ENCODE measurements around the gene NFYB. TPM values are rescaled to one million over a fixed set of nuclear protein-coding genes. Genes with fewer than 3 reads are reported as not detected.

NFYB gene
- total RNA-seq, 1 donor from 2014 or later = 40.2 TPM

DNA sequence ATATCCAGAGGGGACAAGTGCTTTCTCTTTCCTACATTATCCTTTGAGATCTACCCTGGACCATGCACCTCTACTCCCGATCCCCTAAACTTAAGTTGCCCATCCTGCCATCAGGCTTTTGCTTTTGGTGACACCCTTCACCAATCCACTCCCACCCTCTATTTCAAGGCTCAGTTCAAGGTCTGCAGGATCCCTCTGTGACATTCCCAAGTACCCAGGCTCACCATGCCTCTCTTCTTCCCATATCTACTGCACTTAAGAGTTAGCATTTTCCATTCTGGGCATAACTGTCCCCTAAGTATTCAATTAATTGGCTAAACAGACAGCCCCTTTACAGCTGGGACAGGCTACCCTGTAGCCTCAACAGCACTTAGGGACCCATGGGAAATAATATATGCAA is 3.1 kb downstream of the NFYB start:
- Mint-ChIP-seq H3K4me3 (no peak overlapping the region), H3K9me3 (no peaks in the 10 kb centered on the region), H3K36me3 (peaks cover 3% of the 10 kb centered on the region), H3K4me1 (peaks cover 39% of the 10 kb centered on the region), H3K27ac (no peak overlapping the region), H3K27me3 (ENCODE audit: low read depth) (no peaks in the 10 kb centered on the region)
- DNase-seq (ENCODE audit: low spot score in 2 of 2, unreplicated experiment in 2 of 2) = no peak
- TF ChIP-seq, protein P1, sequence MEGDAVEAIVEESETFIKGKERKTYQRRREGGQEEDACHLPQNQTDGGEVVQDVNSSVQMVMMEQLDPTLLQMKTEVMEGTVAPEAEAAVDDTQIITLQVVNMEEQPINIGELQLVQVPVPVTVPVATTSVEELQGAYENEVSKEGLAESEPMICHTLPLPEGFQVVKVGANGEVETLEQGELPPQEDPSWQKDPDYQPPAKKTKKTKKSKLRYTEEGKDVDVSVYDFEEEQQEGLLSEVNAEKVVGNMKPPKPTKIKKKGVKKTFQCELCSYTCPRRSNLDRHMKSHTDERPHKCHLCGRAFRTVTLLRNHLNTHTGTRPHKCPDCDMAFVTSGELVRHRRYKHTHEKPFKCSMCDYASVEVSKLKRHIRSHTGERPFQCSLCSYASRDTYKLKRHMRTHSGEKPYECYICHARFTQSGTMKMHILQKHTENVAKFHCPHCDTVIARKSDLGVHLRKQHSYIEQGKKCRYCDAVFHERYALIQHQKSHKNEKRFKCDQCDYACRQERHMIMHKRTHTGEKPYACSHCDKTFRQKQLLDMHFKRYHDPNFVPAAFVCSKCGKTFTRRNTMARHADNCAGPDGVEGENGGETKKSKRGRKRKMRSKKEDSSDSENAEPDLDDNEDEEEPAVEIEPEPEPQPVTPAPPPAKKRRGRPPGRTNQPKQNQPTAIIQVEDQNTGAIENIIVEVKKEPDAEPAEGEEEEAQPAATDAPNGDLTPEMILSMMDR (IDR thresholded peaks at IDR 0.05; ENCODE audit: unreplicated experiment) = no peak

DNA sequence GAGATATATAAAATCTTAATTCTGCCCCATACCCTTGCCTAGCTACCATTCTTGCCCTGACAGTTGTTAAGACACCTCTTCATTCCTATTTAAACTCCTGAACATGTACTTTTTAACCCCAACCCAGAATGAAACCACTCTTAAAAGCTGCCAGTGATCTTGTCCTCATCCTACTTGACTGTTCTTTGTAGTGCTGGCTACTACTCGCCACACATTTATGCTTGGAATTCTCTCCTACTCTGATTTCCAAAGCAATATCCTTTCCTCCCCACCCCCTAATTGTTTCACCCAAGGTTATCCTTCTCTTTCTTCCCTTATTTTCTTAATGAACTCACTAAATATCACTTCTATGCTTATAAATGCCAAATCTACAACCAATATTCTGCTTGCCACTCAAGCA is 4.1 kb downstream of the NFYB start:
- TF ChIP-seq, protein P1 (IDR thresholded peaks at IDR 0.05; ENCODE audit: unreplicated experiment) = no peak
- H3K4me1 Mint-ChIP-seq = peaks cover 36% of the 10 kb centered on the region
- H3K27ac Mint-ChIP-seq = no peak overlapping the region
- no peak overlapping the region for H3K4me3 Mint-ChIP-seq
- H3K27me3 Mint-ChIP-seq (ENCODE audit: low read depth) = no peaks in the 10 kb centered on the region
- H3K9me3 Mint-ChIP-seq = no peaks in the 10 kb centered on the region
- no peak for DNase-seq (ENCODE audit: low spot score in 2 of 2, unreplicated experiment in 2 of 2)
- H3K36me3 Mint-ChIP-seq = peaks cover 6% of the 10 kb centered on the region

DNA sequence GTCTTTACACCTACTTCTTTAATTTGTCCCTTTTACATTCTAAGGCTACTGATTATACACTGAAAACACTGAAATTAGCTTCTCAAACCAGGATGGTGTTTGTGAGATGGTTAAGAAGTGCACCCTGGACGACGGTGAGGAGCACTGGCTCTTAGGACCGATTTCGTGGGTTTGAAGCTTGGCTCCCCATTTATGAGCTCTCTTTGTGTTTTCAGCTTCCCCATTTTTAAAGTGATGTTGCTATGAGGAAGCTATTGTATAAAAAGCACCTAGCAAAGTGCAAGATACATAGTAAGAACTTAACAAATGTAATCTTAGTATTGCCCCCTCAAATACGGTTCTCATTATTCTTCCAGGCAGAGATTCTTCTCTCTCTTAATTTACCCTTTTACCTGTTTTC is 4.7 kb downstream of the NFYB start:
- Mint-ChIP-seq H3K27me3 (ENCODE audit: low read depth) (no peaks in the 10 kb centered on the region), H3K36me3 (peaks cover 6% of the 10 kb centered on the region), H3K9me3 (no peaks in the 10 kb centered on the region), H3K27ac (no peak overlapping the region), H3K4me1 (peaks cover 32% of the 10 kb centered on the region), H3K4me3 (no peak overlapping the region)
- DNase-seq (ENCODE audit: low spot score in 2 of 2, unreplicated experiment in 2 of 2) = no peak
- TF ChIP-seq, protein P1 (IDR thresholded peaks at IDR 0.05; ENCODE audit: unreplicated experiment) = no peak

DNA sequence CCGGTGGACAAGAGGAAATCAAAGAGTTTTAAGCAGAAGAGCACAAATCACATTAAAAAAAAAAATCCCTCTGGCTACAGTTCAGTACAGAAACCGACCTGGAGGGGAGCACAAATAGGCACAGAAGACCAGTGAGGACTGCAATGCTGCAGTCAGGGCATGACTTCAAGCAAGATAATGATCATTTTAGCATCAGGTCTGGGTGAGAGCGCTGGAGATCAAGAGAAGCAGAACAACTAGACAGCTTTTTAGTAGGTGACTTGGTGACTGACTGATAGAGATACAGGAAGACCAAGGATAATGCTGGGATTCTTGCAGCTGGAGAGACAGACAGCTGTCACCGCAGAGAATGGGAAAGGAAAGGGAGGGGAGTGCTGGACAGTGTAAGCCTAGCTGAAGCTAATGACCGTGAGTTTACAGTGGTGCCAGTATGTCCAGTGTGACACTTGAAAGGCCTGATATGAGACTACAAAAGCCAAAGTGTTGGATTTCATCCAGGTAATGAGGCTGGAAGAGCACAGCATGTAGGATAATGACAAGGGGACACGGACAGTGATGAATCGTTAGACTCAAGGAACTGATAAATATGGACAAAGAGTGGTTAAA is 5.6 kb downstream of the NFYB start:
- no peak for DNase-seq (ENCODE audit: low spot score in 2 of 2, unreplicated experiment in 2 of 2)
- Mint-ChIP-seq H3K9me3 (no peaks in the 10 kb centered on the region), H3K27ac (no peak overlapping the region), H3K36me3 (peaks cover 7% of the 10 kb centered on the region), H3K4me1 (peaks cover 32% of the 10 kb centered on the region), H3K4me3 (no peak overlapping the region), H3K27me3 (ENCODE audit: low read depth) (no peaks in the 10 kb centered on the region)
- TF ChIP-seq, protein P1 (IDR thresholded peaks at IDR 0.05; ENCODE audit: unreplicated experiment) = no peak

DNA sequence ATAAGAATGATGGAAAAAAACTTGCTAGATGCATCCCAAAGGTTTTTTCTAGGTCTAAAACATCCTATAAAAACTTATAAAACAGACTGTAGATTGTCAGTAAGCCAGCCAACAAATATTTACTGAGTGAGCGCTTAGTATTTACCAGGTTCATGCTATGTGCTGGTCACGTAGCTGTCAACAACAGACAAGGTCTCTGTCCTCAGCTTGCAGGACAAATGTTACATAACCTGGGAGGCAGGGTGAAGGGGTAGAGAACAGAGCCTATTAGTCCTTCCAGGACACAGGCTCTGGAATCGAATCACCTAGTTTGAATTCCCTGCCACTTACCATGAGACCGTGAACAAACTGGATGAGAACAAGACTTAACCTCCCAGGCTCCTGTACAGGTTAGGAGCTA is 6.4 kb downstream of the NFYB start:
- TF ChIP-seq, protein P1 (IDR thresholded peaks at IDR 0.05; ENCODE audit: unreplicated experiment) = no peak
- Mint-ChIP-seq H3K36me3 (peaks cover 7% of the 10 kb centered on the region), H3K9me3 (no peaks in the 10 kb centered on the region), H3K4me1 (peaks cover 26% of the 10 kb centered on the region), H3K4me3 (no peak overlapping the region), H3K27ac (no peak overlapping the region), H3K27me3 (ENCODE audit: low read depth) (no peaks in the 10 kb centered on the region)
- no peak for DNase-seq (ENCODE audit: low spot score in 2 of 2, unreplicated experiment in 2 of 2)

DNA sequence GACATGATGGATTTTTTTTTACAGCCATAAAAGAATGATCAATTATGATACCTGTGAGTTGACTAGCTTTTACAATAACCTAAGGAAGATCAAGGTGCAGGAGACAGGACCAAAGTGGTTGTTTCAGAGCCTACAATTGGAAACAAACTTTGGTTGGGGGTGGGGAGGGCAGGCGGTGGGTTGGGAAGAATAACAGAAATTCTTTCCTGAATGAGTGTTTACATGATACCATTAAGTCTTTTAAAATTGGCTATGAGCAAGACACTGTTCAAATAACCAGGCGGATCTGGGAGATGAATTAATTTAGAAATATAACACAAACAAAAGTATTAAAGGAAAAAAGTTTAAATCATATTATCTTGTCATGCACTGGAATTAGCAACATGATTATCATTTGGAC is 7.2 kb downstream of the NFYB start:
- DNase-seq (ENCODE audit: low spot score in 2 of 2, unreplicated experiment in 2 of 2) = no peak
- Mint-ChIP-seq H3K9me3 (no peaks in the 10 kb centered on the region), H3K4me3 (no peak overlapping the region), H3K27me3 (ENCODE audit: low read depth) (no peaks in the 10 kb centered on the region), H3K4me1 (peaks cover 19% of the 10 kb centered on the region), H3K36me3 (peaks cover 16% of the 10 kb centered on the region), H3K27ac (no peak overlapping the region)
- TF ChIP-seq, protein P1 (IDR thresholded peaks at IDR 0.05; ENCODE audit: unreplicated experiment) = no peak

Data from mesothelial cell of epicardium (in vitro differentiated cells).